AG09309 (cell line): ENCODE data around the gene SPINT2.

Experiments
- DNase-seq: peaks from one replicate; pipeline ENCODE4 v3.0.0-alpha.2; 2010; ENCODE audit warnings: low read depth
- H3K4me3 ChIP-seq: 2 replicates; pipeline ENCODE4 v1.5.1; 2011; ENCODE audit warnings: mild to moderate bottlenecking, low read depth, low read length, moderate library complexity; ENCODE audit not compliant: control insufficient read depth
- TF ChIP-seq, protein P1 (sequence below): IDR thresholded peaks from 2 replicates; pipeline ENCODE4 v1.5.1; 2011; ENCODE audit warnings: mild to moderate bottlenecking, low read depth, low read length, inconsistent platforms; ENCODE audit not compliant: insufficient read depth, control insufficient read depth; ENCODE audit errors: missing control alignments

Gene SPINT2

GRCh38 chr19:38290631-38291147 lies 26.3 kb downstream of the SPINT2 start:
- no peak overlapping the region for H3K4me3 ChIP-seq
- TF ChIP-seq, protein P1, sequence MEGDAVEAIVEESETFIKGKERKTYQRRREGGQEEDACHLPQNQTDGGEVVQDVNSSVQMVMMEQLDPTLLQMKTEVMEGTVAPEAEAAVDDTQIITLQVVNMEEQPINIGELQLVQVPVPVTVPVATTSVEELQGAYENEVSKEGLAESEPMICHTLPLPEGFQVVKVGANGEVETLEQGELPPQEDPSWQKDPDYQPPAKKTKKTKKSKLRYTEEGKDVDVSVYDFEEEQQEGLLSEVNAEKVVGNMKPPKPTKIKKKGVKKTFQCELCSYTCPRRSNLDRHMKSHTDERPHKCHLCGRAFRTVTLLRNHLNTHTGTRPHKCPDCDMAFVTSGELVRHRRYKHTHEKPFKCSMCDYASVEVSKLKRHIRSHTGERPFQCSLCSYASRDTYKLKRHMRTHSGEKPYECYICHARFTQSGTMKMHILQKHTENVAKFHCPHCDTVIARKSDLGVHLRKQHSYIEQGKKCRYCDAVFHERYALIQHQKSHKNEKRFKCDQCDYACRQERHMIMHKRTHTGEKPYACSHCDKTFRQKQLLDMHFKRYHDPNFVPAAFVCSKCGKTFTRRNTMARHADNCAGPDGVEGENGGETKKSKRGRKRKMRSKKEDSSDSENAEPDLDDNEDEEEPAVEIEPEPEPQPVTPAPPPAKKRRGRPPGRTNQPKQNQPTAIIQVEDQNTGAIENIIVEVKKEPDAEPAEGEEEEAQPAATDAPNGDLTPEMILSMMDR, result no peak
- DNase-seq, result peak; percentile 74

DNA sequence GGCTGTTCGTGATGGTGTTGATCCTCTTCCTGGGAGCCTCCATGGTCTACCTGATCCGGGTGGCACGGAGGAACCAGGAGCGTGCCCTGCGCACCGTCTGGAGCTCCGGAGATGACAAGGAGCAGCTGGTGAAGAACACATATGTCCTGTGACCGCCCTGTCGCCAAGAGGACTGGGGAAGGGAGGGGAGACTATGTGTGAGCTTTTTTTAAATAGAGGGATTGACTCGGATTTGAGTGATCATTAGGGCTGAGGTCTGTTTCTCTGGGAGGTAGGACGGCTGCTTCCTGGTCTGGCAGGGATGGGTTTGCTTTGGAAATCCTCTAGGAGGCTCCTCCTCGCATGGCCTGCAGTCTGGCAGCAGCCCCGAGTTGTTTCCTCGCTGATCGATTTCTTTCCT lies 27.5 kb downstream of the SPINT2 start:
- H3K4me3 ChIP-seq, result no peak overlapping the region
- TF ChIP-seq, protein P1, result no peak
- no peak for DNase-seq

DNA sequence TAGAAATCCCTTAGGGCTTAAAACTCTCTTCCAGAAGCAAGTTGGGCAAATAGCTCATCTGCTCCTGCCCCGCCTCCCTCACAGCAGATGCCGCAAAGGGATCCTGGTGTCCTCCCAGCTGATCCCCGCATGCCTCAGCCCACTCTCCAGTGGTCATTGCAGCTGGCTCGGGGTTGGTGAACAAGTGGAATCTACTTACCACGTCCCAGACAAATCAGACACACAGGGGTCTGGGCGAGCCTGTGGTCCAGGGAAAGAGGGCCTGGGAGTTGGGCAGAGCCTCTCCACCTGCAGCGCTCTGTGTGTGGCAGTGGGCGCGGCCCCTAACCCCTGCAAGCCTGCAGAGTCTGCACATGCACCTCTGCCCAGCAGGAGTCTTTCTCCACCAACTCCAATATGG lies 28.9 kb downstream of the SPINT2 start:
- no peak overlapping the region for H3K4me3 ChIP-seq
- DNase-seq, result no peak
- TF ChIP-seq, protein P1, result no peak

DNA sequence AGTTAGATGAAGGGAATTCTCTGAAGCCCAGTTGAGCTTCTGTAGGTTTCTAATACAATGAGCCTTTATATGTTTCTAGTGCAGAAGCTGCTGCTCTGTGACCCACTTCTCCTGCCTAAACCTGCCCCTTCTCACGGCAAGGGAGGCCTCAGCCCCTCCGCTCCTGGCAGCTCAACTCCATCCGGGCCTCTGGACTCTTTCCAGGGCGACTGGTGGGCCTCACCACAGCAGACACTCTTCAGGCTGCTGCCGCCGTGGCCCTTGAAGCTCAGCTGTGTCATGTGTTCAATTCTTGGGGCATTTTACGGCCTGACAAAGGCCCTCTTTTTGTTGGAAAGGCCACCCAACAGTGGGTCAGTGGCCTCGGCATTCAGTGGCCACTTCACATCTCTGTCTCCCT lies 29.7 kb downstream of the SPINT2 start:
- TF ChIP-seq, protein P1, result no peak
- H3K4me3 ChIP-seq, result no peak overlapping the region
- no peak for DNase-seq

- H3K4me3 ChIP-seq, result no peak overlapping the region
- TF ChIP-seq, protein P1, result no peak
- no peak for DNase-seq
These were observed 34.7 kb downstream of the SPINT2 start for GRCh38 chr19:38298821-38299680.

GRCh38 chr19:38303517-38304351 lies 39.4 kb downstream of the SPINT2 start, which contains the start of gene C19orf33:
C19orf33 (plus strand) TSS chr19:38304251; CDS start chr19:38304262, 11 bp downstream.
- H3K4me3 ChIP-seq, result no peak within 1 kb of the TSS
- TF ChIP-seq, protein P1, result no peak
- DNase-seq, result no peak
